GM21825 (cell line): Measurements from ENCODE around the gene ADORA3.

Source experiments
- ATAC-seq: cut with Tn5 transposase; IDR thresholded peaks from one replicate; pipeline ENCODE4 v1.9.1; 2021; ENCODE audit warnings: mild to moderate bottlenecking, moderate library complexity; ENCODE audit not compliant: unreplicated experiment

ADORA3 gene

DNA sequence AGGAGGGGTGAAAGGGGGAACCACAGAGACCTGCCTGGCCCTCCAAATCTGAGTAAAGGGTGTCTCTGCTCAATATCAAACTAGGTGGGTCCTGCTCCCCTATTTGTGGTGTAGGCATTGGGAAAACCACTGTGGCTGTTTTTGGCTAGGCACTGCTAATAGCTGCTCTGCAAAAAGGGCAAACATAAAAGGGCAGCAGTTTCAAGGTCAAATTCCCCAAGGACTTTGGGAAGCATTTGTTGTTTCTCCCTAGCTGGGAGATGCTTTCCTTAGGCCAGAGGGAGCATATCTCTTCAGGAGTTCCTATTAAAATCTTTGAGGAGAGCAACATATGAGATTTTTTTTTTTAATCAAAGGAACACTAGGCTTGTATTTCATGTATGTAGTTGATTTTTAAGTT is 27.2 kb downstream of the ADORA3 start:
- ATAC-seq, result no peak

DNA sequence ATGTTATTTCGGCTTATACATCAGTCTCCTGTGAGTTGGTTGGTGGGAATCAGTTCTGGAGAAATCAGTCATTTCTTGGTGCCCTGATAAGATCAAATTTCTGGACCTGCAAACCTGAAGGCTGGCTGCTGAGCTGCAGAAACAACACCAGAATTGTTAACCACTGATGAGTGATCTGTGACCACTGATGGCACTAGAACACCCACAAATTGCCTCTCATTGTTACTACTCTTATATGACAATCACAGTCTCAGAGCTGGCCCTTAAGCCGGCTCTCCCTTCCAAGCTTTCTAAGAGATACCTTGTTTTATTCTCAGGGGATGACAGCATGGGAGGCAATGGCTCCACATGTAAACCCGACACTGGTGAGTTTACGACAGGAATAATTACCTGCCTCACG is 27.7 kb downstream of the ADORA3 start:
- no peak for ATAC-seq

DNA sequence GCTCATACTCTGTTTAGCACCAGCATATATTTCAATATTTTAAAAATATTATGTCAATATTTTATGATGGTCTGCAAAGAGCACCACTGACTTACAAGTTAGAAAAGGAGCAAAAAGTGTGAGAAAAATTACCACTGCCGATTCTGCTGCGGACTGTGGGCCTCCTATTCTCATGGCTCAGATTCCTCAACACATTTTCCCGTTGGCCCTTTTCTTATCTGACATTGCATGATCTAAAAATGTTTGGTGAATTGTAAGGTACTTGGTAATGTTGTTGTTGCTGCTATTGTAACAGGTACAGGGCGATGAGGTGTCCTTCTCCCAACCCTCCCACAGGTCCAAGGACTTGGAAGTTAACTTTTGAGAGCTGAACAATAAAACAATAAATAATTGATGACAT is 28.9 kb downstream of the ADORA3 start:
- ATAC-seq, result no peak

DNA sequence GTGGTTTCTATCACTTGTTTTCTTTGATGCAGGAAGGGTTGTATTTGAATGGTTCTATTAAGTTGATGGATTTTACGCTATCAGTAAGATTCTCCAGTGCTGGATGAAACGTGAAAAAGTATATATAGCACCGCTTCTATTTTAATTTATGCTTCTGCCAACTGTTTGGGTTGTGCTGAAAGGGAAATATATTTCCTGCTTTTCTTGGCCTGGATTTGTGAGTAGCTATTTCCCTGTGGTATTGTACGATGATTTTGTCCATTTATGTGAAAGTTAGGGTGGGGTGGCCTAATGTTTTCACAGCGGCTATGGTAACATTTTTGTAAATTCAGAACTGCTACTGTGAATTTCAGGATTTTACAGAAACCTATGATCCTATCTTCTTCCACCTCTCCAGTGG is 29.3 kb downstream of the ADORA3 start:
- ATAC-seq, result no peak

DNA sequence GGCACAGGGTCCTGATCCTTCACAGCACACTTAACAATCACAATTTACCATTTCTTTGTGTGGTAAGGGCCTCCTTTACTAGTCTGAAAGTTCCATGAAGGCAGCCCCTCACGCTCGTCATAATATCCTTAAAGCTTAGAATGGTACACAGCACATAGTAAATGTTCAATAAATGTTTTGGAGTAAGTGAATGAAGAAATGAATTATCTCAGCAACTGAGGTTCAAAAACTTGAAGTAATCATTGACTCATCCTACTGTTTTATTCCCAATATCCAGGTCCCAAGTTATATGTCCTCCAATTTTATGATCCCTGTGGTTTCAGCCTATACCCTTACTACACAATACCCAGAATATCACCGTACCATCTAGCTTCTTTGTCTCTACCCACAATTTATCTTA is 31.9 kb downstream of the ADORA3 start:
- no peak for ATAC-seq

DNA sequence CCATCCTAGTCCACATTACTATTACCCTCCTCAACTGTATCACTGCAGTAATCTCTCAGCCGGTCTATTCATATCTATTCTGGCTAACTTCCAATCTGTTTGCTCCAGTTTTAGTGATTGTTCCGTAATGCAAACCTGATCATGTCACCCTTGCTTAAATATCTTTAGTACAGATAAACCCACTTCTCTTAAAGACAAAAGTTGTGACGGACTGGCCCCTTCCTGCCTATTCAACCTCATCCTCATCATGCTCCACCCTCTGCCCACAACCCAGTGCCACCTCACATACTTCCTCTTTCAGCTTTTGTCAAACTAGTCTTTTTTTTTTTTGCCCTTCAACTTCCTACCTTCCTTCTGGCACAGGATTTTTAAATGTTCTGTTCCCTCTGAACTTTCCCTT is 32.4 kb downstream of the ADORA3 start:
- peak; percentile 49 for ATAC-seq

DNA sequence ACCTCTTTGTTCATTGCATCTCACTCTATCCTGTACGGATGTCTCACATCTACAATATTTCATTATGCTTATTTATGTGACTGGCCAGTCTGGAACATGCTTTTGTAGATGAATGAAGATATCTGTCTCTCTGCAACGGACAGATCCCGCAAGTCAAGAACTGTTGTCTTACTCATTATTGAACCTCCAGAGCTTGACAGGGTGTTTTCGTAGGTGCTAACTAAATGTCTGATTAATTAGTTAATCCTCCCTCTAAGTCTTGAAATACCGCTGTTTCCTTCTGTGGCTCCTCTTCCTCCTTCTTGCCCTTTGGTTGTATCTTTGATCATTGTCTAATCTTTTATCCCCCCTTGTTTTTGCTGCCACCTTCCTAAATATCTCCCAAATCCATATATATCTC is 32.8 kb downstream of the ADORA3 start:
- ATAC-seq, result no peak

DNA sequence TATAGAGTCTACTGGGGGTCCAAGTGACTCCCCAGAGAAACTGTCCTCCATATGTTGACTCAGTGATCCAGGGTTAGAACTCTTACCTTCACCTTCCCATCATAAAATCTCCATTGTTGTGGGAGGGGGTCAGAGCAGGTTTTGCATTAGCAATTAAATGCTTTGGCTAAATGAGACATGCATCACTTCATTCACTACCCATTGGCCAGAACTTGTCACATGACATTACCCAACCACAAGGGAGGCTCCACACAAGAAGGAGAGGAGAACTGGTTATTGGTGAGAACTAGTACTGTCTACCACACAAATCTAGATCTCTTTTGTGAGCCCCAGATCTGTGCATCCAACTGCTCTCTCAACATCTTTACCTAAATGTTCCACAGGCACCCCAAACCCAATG is 33.9 kb downstream of the ADORA3 start:
- ATAC-seq, result no peak

DNA sequence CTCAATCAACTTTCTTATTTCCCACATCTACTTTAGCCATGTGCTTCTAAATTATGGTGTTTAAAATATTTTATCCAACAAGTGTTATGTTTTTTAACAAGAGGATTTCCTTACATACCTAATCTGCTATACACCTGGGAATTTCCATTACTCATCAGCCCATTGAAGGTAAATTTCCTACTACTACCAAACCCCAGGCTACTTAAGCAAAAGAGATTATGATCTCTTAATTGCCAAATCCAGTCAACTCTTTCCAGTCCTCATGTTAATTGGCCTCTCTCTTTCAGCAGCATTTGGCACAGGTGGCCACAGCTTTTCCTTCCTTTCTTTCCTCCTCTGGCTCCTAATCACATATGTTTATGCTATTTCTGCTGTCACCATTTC is 34.7 kb downstream of the ADORA3 start:
- ATAC-seq, result no peak

DNA sequence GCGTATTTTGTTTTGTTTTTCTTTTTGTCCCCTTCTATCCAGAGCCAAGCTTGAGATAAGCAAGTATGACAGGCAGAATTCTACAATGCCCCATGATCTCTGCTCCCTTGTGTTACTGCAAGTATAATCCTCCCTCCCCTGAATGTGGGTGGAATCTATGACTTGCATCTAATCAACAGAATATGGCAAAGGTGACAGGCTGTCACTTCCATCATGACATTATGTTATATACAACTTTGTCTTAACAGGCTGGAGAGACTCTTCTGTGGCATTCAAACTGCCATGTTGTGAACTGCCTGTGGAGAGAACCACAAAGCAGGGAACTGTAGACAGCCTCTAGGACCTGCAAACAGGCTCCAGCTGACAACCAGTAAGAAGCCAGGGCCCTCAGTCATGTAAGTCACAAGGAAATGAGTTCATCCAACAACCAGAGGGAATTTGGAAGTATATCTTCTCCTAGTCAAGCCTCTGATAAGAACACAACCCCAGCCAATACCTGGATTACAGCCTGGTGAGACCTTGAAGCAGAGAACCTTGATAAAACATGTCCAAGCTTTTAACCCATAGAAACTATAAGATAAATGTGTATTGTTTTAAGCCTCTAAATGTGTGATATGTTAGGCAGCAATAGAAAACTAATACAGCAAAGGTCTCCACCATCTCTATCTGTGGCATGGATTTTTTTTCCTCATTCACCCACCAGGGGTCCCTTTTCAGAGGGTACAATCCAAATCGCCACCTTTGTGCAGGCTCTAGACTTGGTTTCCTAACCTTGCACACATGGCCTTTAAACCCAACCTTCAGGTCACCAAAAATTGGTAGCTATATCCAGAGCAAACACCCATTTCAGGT is 35.3 kb downstream of the ADORA3 start:
- no peak for ATAC-seq

DNA sequence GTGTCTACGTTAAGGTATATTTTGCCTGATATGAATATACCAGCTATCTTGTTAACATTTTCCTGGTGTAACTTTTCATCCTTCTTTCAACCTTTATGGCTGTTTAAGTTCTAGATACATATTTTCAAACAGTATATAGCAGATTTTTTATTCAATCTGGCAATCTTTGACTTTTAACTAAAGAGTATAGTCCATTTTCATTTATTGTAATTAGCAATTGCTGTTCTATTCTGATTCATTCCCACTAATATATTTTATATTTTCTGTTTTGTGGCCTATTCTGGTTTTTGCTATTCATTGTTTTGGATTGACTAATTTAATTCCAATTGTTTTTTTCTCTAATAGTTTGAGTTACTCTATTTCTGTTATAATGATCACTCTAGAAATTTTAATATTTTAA is 37.0 kb downstream of the ADORA3 start:
- ATAC-seq, result no peak

DNA sequence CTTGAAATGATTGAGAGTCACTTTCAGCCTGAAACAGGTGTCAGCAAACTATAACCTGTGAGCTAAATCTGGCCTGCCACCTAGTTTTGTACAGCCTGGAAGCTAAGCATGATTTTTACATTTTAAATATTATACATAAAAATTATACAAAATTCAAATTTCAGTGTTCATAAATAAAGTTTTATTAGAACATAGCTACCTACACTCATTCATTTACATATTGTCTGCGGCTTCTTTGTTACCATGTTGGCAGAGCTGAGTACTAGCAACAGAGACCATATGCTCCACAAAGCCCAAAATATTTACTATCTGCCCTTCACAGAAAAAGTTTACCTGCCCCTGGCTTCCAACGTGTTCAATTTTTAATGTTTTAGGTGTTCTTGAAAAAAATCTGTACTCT is 37.7 kb downstream of the ADORA3 start:
- no peak for ATAC-seq

DNA sequence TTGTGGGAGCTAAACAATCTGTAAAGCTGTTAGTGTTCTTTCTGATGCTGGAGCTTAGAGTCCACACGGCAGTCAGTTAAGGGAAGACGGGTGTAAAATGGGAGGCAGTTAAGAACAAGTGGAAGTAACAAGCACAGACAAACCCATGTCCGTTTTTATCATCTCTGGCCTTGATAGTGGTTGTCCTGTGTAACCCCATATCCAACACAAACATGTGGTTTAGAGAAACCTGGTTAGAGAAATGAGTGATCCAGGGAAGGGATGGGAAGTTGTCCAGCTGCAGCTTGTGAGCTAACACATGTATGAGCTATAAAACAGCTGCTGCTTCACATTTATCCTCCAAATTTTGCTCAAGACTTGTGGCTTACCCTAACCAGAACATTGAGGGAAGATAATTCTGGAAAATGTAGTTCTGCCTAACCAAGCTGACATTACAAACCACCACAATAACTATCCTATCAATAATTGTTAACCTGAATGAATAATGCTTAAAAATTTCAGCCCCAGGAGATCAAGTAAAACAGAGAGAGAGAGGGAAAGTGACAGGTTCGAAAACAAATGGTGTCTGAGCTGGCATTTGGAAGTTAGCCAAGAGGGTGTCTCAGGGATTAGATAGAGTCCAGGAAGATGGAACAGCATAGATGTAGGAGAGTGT is 40.3 kb downstream of the ADORA3 start:
- ATAC-seq, result no peak

DNA sequence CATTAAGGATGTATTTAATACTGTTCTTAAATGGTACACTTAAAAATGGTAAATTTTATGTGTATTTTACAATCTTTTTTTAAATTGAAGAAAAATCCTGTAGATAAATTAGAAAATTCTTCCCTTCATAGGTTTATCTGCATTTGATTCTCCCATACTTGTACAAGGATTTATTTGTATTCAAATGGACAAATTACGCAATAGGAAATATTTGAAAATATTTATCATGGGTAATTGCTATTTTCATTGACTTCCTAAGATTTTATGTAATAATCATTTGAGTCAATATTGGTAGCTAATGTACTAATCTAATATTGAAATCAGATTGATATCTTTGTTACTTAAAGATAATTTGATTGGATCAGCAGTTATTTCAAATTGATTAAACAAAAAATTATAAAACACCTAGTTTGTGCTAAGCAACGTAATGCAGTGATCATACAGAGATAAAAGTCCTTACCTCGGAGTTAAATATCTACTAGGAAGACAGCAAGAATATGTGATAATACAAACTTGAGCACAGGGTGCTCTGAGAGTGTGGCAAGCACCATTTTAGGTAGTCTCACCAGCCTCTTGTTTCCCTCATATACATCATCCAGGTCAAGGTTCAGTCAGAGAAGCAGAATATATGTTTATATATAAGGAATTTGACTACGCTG is 40.9 kb downstream of the ADORA3 start:
- ATAC-seq, result no peak

DNA sequence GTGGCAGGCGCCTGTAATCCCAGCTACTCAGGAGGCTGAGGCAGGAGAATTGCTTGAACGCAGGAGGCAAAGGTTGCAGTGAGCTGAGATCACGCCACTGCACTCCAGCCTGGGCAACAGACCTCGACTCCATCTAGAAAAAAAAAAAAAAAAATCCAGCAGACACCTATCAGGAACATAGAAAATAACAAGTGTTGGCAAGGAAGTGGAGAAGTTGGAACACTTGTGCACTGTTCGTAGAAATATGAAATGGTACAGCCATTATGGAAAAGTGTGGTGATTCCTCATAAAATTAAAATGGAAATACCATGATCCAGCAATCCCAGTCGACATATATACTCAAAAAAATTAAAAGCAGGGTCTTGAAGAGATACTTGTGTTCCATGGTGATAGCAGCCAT is 41.7 kb downstream of the ADORA3 start:
- ATAC-seq, result no peak

DNA sequence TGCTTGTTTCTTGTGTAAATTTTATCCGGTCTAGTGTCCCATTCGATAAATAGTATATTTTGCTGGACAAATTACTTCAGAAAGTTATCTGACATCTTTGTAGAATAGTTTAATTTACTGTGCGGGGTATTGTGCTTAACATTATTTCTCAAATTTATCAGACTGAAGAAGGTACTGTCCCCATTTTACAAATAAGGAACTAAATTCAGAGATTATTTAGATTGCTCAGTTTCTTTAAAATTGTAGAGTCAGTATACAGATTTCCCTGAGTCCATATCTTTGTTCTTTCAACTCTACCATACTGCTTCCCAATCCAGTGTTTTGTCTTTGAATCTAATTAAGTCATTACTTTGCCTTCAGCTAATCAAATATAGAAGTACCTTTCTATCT is 47.8 kb downstream of the ADORA3 start:
- no peak for ATAC-seq

DNA sequence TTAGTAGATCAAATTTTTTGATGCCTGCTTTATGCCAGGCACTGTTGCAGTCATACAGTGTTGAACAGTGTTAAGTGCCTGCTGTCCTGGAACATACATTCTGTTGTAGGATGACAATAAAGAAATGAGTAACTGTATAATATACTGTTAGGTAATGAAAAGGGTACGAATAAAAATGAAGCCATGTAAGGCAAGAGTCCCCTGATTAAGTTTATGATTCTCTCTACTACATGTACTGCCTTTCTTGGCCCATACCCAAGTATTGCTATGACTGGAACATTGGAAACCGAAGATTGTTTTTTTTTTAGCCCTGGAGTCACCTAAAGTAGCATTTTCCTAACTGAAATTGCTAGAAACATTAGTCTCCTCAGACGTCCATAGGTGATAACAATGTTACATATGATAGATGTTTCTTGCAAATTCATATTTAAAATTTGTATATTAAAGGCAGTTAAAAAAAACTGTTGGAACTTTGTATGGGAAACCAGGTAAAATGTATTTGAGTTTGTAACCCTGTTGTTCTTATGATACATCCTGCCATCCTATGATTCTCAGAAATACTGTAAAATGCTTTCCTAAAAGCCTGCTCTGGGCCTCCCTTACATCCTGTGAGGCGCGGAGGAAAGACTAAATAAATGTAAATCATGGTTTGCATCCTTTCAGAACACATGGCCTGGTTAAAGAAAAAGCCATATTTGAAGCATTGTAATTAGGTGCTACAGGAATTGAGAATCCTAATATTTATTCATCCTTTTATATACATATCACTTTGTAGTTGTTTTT is 48.4 kb downstream of the ADORA3 start:
- ATAC-seq, result no peak

DNA sequence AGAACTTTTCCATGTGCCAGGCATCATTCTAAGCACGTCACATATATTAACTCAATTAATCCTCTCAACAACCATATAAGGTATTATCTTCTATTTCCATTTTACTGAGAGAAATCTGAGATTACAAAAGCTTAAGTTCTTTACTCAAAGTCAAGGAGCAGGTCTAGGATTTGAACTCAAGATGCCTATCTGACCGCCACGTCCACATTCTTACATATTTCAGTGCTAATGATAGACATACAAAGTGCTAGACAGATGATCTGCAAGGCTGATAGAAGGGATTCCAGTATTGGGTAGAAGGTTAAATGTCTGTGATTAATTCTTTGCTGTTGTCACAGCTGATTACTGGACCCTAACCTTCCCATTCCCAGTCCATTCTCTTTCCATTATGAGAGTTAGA is 49.7 kb downstream of the ADORA3 start:
- no peak for ATAC-seq

DNA sequence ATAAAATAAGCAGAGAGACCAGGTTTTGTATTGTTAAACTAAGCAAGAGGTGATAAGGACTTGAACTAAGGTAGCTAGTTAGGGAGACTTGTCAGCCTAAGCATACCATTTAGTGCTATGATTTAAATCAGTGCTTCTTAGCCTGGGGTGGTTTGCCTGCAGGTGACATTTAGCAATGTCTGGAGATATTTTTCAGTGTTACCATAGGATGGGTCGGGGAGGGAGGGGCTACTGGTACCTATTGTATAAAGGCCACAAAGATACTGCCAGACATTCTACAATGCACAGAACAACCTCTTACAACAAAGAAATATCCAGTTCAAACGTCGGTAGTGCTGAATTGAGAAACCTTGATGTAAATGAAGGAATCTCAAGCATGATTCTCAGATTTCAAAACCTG is 50.9 kb downstream of the ADORA3 start:
- no peak for ATAC-seq

DNA sequence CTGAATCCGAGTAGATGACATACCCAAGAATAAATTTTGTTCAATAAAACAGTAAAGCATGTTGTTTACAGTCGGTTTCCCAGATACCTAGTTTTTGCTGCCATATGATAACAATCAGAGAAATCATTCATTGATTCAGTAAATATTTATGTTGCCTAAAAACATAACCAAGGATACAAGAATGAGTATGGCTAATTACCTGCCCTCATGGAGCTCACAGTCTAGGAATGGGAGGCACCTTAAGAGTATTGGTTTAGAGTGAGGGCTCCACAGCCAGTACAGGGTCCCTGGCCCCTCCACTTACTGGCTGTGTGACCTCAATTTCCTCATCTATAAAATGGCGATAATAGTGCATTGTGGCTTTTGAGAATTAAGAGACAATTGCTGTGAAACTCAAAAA is 53.2 kb downstream of the ADORA3 start:
- ATAC-seq, result no peak

DNA sequence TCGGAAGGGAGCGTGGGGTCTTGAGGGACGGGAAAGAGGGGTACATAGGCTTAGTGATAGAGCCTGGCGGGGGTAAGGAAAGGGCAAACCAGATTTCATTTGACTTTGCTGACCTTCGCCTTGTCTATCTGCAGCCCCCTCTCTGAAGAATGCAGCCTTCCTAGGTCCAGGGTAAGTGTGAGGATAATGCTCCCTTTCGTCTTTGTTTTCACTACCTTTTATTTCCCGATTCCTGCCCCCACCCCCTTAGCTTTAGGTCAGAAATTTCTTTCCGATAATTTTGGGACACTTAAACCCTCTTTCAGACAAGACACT is 53.8 kb downstream of the ADORA3 start:
- no peak for ATAC-seq
